NB4 (cell line): Measurements from ENCODE around the gene CDC42.

Experiments used
- DNase-seq: peaks from one replicate; pipeline ENCODE4 v3.0.0; 2010; ENCODE audit warnings: low read depth
- H3K4me3 ChIP-seq: one replicate; pipeline ENCODE4 v1.5.1; 2011; ENCODE audit warnings: mild to moderate bottlenecking, low read depth, low read length, moderate library complexity
- CTCF ChIP-seq: IDR thresholded peaks from one replicate; pipeline ENCODE4 v1.5.1; 2012; ENCODE audit warnings: low read depth, low read length
- MYC ChIP-seq: IDR thresholded peaks from 2 replicates; pipeline ENCODE4 v1.6.1; 2011; ENCODE audit warnings: low read depth, low read length
- POLR2A ChIP-seq: IDR thresholded peaks from 2 replicates; pipeline ENCODE4 v1.6.1; 2011; ENCODE audit warnings: mild to moderate bottlenecking; ENCODE audit not compliant: insufficient read length; ENCODE audit errors: extremely low read depth
- TF ChIP-seq, protein P1 (sequence below): IDR thresholded peaks from 2 replicates; pipeline ENCODE4 v1.6.1; 2011; ENCODE audit warnings: low read depth, low read length

CDC42 gene

DNA sequence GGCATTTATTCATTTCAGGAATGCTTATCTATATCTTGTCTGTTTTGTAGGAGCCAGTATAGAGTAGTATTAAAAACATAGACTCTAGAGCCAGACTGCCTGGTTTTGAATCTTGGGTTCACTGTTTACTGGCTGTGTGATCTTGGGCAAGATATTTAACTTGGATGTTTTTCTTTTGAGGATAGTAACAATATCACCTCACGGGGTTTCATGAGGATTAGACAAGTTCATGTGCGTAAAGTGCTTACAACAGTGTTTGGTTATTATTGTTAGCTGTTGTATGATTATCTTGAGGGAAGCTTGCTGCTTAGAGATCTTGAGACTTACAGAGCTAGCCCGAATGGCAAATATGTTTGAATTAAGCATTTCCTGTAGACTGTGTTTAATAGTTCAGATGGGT, 50.2 kb downstream of the CDC42 start:
- no peak for DNase-seq
- TF ChIP-seq MYC: no peak
- TF ChIP-seq POLR2A: no peak
- TF ChIP-seq, protein P1, sequence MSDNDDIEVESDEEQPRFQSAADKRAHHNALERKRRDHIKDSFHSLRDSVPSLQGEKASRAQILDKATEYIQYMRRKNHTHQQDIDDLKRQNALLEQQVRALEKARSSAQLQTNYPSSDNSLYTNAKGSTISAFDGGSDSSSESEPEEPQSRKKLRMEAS: no peak
- no peak for TF ChIP-seq CTCF

DNA sequence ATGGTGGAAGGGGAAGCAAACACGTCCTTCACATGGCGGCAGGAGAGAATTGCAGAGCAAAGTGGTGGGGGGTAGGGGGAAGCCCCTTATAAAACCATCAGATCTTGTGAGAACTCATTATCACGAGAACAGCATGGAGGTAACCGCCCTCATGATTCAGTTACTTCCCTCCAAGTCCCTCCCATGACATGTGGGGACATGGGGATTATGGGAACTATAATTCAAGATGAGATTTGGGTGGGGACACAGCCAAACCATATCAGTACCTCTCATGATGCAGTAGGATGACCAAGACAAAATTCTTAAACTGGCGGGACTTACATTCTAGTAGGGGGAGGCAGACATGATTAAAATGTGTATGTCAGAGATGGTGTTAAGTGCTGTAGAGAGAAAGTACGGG, 51.6 kb downstream of the CDC42 start:
- TF ChIP-seq CTCF (no peak), MYC (no peak), POLR2A (no peak)
- TF ChIP-seq, protein P1: no peak
- H3K4me3 ChIP-seq: no peak overlapping the region
- no peak for DNase-seq

More for the DNA sequence above, 50.2 kb downstream of the CDC42 start:
- H3K4me3 ChIP-seq: no peak overlapping the region

- no peak overlapping the region for H3K4me3 ChIP-seq
- TF ChIP-seq CTCF: no peak
- no peak for TF ChIP-seq MYC
- TF ChIP-seq POLR2A: no peak
- TF ChIP-seq, protein P1: no peak
- DNase-seq: no peak
Observed at GRCh38 chr1:22104865-22105437, 52.4 kb downstream of the CDC42 start.

GRCh38 chr1:22105611-22106207, 53.2 kb downstream of the CDC42 start:
- TF ChIP-seq, protein P1: no peak
- TF ChIP-seq CTCF: peak; percentile 67
- peak; percentile 68 for DNase-seq
- H3K4me3 ChIP-seq: no peak overlapping the region

DNA sequence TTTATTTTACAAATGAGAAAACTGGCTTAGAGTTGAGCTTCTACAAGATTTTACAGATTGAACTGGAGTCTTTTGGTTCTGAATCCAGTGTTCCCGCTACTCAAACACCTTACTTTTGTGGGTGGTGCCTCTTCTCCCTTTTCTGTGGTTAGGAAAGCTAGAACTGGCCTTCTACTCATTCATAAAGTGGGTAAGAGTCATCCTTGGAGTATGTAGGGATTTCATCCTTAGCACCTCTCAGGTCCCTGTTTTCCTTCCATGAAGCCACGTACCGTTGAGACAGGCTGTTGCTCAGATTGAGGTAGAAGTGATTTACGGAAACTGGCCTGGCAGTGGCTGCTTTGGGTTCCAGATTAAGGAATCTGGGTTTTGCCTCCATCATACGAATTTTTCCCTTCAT, 54.6 kb downstream of the CDC42 start:
- no peak for DNase-seq
- H3K4me3 ChIP-seq: no peak overlapping the region
- TF ChIP-seq, protein P1: no peak
- TF ChIP-seq POLR2A (no peak), CTCF (no peak), MYC (no peak)
